ENCODE results near the gene RXFP2.

- TF ChIP-seq CTCF (IDR thresholded peaks at IDR 0.05) (no peak), POLR2A (IDR thresholded peaks at IDR 0.05) (no peak)
These were observed 34.9 kb downstream of the RXFP2 start for GRCh38 chr13:31774186-31774750.
